Right lobe of liver (tissue), 6 donors: Measurements from ENCODE around the gene KLHL2. TPM values are rescaled to one million over a fixed set of nuclear protein-coding genes. Genes with fewer than 3 reads are reported as not detected.
A peak's percentile ranks its signal among the peaks of the same experiment; 100 is the strongest.

Experiments
- ATAC-seq, 4 donors: fragments of 200-7000 bp; cut with Tn5 transposase; one replicate each; pipeline ENCODE4 v1.9.1; 2020; ENCODE audit warnings: mild to moderate bottlenecking in 4 of 4, moderate library complexity in 4 of 4
- DNase-seq, 3 donors: peaks; one replicate each; pipeline ENCODE4 v3.0.0-alpha.2; 2020
- H3K27ac ChIP-seq, 3 donors: fragments of 200-600 bp; one replicate each; pipeline ENCODE4 v1.8.0; 2022
- H3K27me3 ChIP-seq, 2 donors: fragments of 200-600 bp; one replicate each; pipeline ENCODE4 v1.8.0; 2022
- H3K36me3 ChIP-seq, 4 donors: fragments of 200-600 bp; sonication (generic) in 1 of 4; one replicate each; pipeline versions ENCODE4 v1.5.1 to v1.8.0; 2017 to 2022; ENCODE audit warnings: control low read depth in 1 of 4
- H3K4me1 ChIP-seq, 4 donors: fragments of 200-600 bp; sonication (generic) in 1 of 4; one replicate each; pipeline versions ENCODE4 v1.5.1 to v1.8.0; 2017 to 2022; ENCODE audit warnings: control low read depth in 1 of 4
- H3K4me3 ChIP-seq, 3 donors: fragments of 200-600 bp; one replicate each; pipeline ENCODE4 v1.8.0; 2022
- H3K9me3 ChIP-seq, 4 donors: fragments of 200-600 bp; sonication (generic) in 1 of 4; one replicate each; pipeline versions ENCODE4 v1.5.1 to v1.8.0; 2017 to 2022; ENCODE audit warnings: control low read depth in 1 of 4
- POLR2A ChIP-seq: fragments of 450-650 bp; IDR thresholded peaks from one replicate; pipeline ENCODE4 v1.6.1; 2017; ENCODE audit warnings: antibody characterized with exemption, mild to moderate bottlenecking
- WGBS: methylation state at CpG from one replicate; pipeline ENCODE4 v1.1.6; 2018; ENCODE audit warnings: low coverage, low lambda C conversion rate; ENCODE audit not compliant: insufficient coverage; ENCODE audit errors: missing lambda C conversion rate; 5-methylcytosine and 5-hydroxymethylcytosine counted together
- intact Hi-C, 2 donors: fragments of 100-400 bp; cut with DNase I; formaldehyde crosslinking; loops; one replicate each; pipeline versions ENCODE4 v1.11.2 to v1.14.1; 2022
- total RNA-seq, 6 experiments: library from RNA; depleted of rRNA in 2 of 6; stranded (reverse); fragments of >200 nt in 2 of 6; fragmentation: NEBNext Ultra II Directional in 3 of 6; extraction: Animal tissue kit (Norgen Biotek cat#: 25700) in 3 of 6; gene quantifications; one replicate each; pipeline versions ENCODE4 v1.1.0 to v1.2.4, GENCODE V29; 2016 to 2023
- TF ChIP-seq, protein P1 (sequence below), 4 donors: fragments of 200-600 bp in 3 of 4; fragments of 450-650 bp in 1 of 4; IDR thresholded peaks; one replicate each; pipeline versions ENCODE4 v1.5.1 to v1.8.0; 2016 to 2022; ENCODE audit warnings: antibody characterized with exemption in 4 of 4, mild to moderate bottlenecking in 2 of 4
- donor health status: DM: no; HTN: yes; CAD: no.
- donor health status: DM: no; HTN: no; CAD: no.
- donor health status: DM: no; HTN: no; CAD: no.
- donor health status: DM: no; HTN: yes; CAD: no.
- donor health status: DM: no; HTN: yes; CAD: no.

Gene KLHL2
- total RNA-seq, 6 experiments from 2014 or later: 15.6 to 25.3 (median 20.3) TPM

DNA sequence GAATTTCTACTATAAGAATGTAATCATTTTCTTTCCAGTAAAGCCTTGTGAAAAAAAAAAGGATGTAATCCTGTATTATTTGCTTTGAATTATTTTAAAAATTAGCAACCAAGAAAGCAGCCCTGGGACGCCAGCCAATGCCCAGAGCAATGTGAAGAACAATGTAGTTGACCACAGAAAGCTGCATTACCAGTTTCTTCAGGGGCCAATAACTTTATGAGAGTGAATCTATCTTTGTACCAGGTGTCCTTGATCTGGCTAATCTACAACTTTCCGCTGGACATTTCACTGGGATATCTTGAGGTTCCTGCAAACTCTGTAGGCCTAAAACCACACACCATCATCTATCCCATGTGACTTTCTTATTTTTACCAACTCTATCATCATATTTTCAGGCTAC lies 7.6 kb upstream of the KLHL2 start:
- ATAC-seq: no peak

DNA sequence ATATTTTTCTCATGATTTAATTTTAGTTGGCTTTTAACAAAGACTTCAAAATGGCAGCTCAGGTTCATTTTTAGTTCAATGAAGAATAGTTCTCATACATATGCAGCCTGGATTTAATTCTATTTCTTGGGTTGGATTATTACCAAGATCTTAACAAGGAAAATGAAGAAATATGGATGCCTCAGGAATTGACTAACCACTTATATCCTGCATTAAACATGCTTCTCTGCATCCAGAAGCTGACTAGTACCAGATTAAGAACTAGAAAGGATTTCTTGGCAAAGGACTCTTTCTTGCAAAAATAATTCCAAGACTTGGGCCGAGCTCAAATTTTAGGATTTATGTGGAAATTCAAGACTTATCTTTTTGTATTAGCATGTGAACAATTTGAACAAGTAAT lies 5.6 kb upstream of the KLHL2 start:
- H3K4me1 ChIP-seq: peaks cover 0 to 30% (median 10%) of the 10 kb centered on the region in 4 donors
- 82% methylated on average over 1 of the region's 1 CpG for WGBS
- H3K4me3 ChIP-seq: no peak overlapping the region
- no peaks in the 10 kb centered on the region for H3K27me3 ChIP-seq
- TF ChIP-seq, protein P1, sequence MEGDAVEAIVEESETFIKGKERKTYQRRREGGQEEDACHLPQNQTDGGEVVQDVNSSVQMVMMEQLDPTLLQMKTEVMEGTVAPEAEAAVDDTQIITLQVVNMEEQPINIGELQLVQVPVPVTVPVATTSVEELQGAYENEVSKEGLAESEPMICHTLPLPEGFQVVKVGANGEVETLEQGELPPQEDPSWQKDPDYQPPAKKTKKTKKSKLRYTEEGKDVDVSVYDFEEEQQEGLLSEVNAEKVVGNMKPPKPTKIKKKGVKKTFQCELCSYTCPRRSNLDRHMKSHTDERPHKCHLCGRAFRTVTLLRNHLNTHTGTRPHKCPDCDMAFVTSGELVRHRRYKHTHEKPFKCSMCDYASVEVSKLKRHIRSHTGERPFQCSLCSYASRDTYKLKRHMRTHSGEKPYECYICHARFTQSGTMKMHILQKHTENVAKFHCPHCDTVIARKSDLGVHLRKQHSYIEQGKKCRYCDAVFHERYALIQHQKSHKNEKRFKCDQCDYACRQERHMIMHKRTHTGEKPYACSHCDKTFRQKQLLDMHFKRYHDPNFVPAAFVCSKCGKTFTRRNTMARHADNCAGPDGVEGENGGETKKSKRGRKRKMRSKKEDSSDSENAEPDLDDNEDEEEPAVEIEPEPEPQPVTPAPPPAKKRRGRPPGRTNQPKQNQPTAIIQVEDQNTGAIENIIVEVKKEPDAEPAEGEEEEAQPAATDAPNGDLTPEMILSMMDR (IDR thresholded peaks at IDR 0.05): no peak
- no peak for TF ChIP-seq POLR2A
- DNase-seq (no peak), ATAC-seq (no peak)
- H3K27ac ChIP-seq: no peak overlapping the region
- H3K36me3 ChIP-seq: no peaks in the 10 kb centered on the region
- intact Hi-C loops: no loop called here
- H3K9me3 ChIP-seq: no peaks in the 10 kb centered on the region

More for the DNA sequence above, 7.6 kb upstream of the KLHL2 start:
- TF ChIP-seq POLR2A: no peak
- TF ChIP-seq, protein P1 (IDR thresholded peaks at IDR 0.05): no peak
- no peaks in the 10 kb centered on the region for H3K27me3 ChIP-seq
- H3K27ac ChIP-seq: no peak overlapping the region
- H3K36me3 ChIP-seq: no peaks in the 10 kb centered on the region
- DNase-seq: no peak
- 85% methylated on average over 2 of the region's 2 CpGs for WGBS
- peaks cover 0 to 15% (median 3%) of the 10 kb centered on the region in 4 donors for H3K4me1 ChIP-seq
- intact Hi-C loops: no loop called here
- no peaks in the 10 kb centered on the region for H3K9me3 ChIP-seq
- H3K4me3 ChIP-seq: no peak overlapping the region

DNA sequence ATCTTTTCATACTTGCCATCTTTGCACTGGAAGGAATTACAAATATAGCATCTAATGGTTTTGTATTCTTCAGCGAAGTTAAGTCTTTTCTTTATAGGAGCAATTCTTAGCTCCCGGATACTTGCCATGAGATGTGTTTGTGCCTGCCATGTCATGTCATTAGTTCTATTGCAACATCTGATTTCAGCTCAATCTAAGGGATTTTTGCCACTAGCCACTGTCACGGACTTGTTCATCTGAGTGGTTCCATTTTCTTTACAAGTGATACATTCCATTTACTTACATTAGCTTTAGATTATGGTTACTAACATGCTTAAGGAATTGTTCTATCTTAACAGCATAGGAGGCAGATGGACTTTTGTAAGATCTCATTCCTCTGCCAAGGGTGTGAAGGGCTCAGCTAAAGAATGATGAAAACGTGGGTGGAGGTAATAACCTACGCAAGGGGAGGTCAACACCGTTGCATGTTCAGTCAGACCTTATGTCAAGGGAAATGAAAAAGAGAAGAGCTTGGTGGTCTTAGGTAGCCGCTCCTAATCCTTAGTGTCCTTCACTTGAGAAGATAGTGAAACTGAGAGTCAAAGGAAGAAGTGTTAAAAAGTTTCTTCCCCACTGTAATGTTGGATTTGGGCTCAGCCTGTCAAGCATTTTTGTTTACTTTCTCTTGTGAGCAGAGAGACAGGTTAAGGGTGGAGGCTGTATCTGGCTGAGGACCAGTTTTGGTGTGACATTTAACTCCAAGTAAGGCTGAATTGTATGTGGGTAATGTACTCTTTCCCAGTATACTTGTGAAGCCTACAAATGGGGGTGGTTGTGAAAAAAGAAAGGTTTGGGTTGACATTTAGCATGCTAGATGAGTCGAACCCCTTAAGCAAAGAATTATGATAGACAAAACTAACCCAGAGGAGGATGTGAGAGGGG lies 3.6 kb upstream of the KLHL2 start:
- WGBS: 36% methylated on average over 8 of the region's 8 CpGs
- TF ChIP-seq, protein P1 (IDR thresholded peaks at IDR 0.05): no peak
- TF ChIP-seq POLR2A: no peak
- peak overlapping the region in 2 of 3 donors; percentile 23 to 31 for H3K4me3 ChIP-seq
- ATAC-seq (peak; percentile 36 to 58 (median 46)), DNase-seq (peak in 1 of 3 donors; percentile 56)
- H3K4me1 ChIP-seq: peaks cover 0 to 33% (median 12%) of the 10 kb centered on the region in 4 donors
- intact Hi-C loops: no loop called here
- no peaks in the 10 kb centered on the region for H3K9me3 ChIP-seq
- H3K36me3 ChIP-seq: no peaks in the 10 kb centered on the region
- peak overlapping the region in 2 of 3 donors; percentile 52 to 55 for H3K27ac ChIP-seq
- no peaks in the 10 kb centered on the region for H3K27me3 ChIP-seq

DNA sequence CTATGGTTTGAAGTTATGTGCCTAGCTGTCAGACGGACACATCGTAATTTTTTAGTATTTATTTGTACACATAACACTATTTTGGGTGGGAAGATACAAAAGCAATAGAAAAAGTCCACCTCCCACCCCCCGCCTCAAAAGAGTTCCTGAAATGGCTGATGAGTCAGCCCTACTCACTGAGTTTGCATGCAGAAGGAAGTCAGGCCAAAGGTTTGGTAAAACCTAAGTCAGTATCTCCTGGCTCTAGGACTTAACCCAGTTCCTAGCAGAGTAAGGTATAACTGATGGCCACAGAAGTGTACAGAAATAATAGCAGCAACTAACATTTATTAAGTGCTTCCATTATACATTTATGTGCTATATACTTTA lies 2.9 kb upstream of the KLHL2 start:
- WGBS: 56% methylated on average over 3 of the region's 3 CpGs
- Histone ChIP-seq H3K27me3 (no peaks in the 10 kb centered on the region), H3K4me1 (peaks cover 0 to 37% (median 15%) of the 10 kb centered on the region in 4 donors), H3K4me3 (no peak overlapping the region), H3K36me3 (no peaks in the 10 kb centered on the region), H3K27ac (peak overlapping the region in 2 of 3 donors; percentile 52 to 55), H3K9me3 (no peaks in the 10 kb centered on the region)
- DNase-seq: no peak
- ATAC-seq: peak in 1 of 4 donors; percentile 36
- intact Hi-C loops: no loop called here
- TF ChIP-seq POLR2A: no peak
- TF ChIP-seq, protein P1 (IDR thresholded peaks at IDR 0.05): no peak
